Central memory CD4-positive, alpha-beta T cell (primary cell): ENCODE results near the gene OTX1.

ENCODE experiments used
- DNase-seq: peaks from one replicate; pipeline ENCODE4 v3.0.0; 2022

OTX1 gene

GRCh38 chr2:63047321-63048279, 3.0 kb upstream of the OTX1 start:
- DNase-seq: no peak

- no peak for DNase-seq
These were observed 2.1 kb upstream of the OTX1 start for GRCh38 chr2:63048367-63049171.

- no peak for DNase-seq
These were observed 1.2 kb upstream of the OTX1 start for GRCh38 chr2:63049211-63049969.

- no peak for DNase-seq
These were observed 678 bp upstream of the OTX1 start for GRCh38 chr2:63049970-63050333.

- DNase-seq: no peak
These were observed 588 bp downstream of the OTX1 start for GRCh38 chr2:63051042-63051794.

GRCh38 chr2:63051795-63052333, 1.2 kb downstream of the OTX1 start:
- no peak for DNase-seq

GRCh38 chr2:63052411-63053080, 1.9 kb downstream of the OTX1 start:
- DNase-seq: no peak

- no peak for DNase-seq
These were observed 2.7 kb downstream of the OTX1 start for GRCh38 chr2:63053081-63053888.

GRCh38 chr2:63053889-63054602, 3.4 kb downstream of the OTX1 start:
- DNase-seq: no peak

- DNase-seq: no peak
These were observed 4.2 kb downstream of the OTX1 start for GRCh38 chr2:63054841-63055225.

- no peak for DNase-seq
These were observed 4.8 kb downstream of the OTX1 start for GRCh38 chr2:63055226-63056106.

GRCh38 chr2:63056107-63057050, 5.7 kb downstream of the OTX1 start:
- DNase-seq: no peak

GRCh38 chr2:63057249-63058143, 6.9 kb downstream of the OTX1 start:
- no peak for DNase-seq

- DNase-seq: no peak
These were observed 7.7 kb downstream of the OTX1 start for GRCh38 chr2:63058144-63058920.

GRCh38 chr2:63058921-63059792, 8.5 kb downstream of the OTX1 start:
- no peak for DNase-seq
